CD4-positive, alpha-beta T cell (primary cell): ENCODE measurements around the gene SHISA7. TPM values are rescaled to one million over a fixed set of nuclear protein-coding genes. Genes with fewer than 3 reads are reported as not detected.

Experiments
- ATAC-seq: fragments of 200-7000 bp; cut with Tn5 transposase; one replicate; pipeline ENCODE4 v1.10.0; 2022; ENCODE audit warnings: mild to moderate bottlenecking; ENCODE audit not compliant: poor library complexity
- CTCF ChIA-PET: fragments of 350-600 bp; sonication (Branson Sonifier 250); formaldehyde crosslinking; loops from one replicate; lab custom pipeline; 2021; ENCODE audit warnings: antibody characterized with exemption, inconsistent platforms; lab: Charles Lee
- POLR2A ChIA-PET: fragments of 350-600 bp; sonication (Branson Sonifier 250); formaldehyde crosslinking; loops from one replicate; lab custom pipeline; 2021; ENCODE audit warnings: antibody characterized with exemption, inconsistent platforms; lab: Charles Lee
- DNase-seq, 14 experiments: peaks; one replicate each; pipeline ENCODE4 v3.0.0-alpha.2; 2013 to 2020; ENCODE audit warnings: mixed read lengths in 2 of 14
- H3K27ac ChIP-seq, 2 donors: one replicate each; pipeline versions ENCODE4 v1.5.1 to v1.7.0; 2013; ENCODE audit warnings: low read length in 2 of 2, low read depth in 1 of 2, mild to moderate bottlenecking in 1 of 2
- H3K27me3 ChIP-seq, 2 experiments: 1 replicate in 1 of 2; 2 replicates in 1 of 2; pipeline versions ENCODE4 v1.6.1 to v1.7.0; 2013; ENCODE audit warnings: low read length in 2 of 2, control low read depth in 1 of 2, mild to moderate bottlenecking in 1 of 2, moderate library complexity in 1 of 2; ENCODE audit not compliant: insufficient read depth in 2 of 2, control insufficient read depth in 1 of 2
- H3K36me3 ChIP-seq: one replicate; pipeline ENCODE4 v1.6.1; 2013; ENCODE audit warnings: low read length, control low read depth; ENCODE audit not compliant: insufficient read depth
- H3K4me1 ChIP-seq: one replicate; pipeline ENCODE4 v1.6.1; 2013; ENCODE audit warnings: low read length, control low read depth; ENCODE audit not compliant: insufficient read depth
- H3K4me3 ChIP-seq: one replicate; pipeline ENCODE4 v1.5.1; 2013; ENCODE audit warnings: mild to moderate bottlenecking, low read length, moderate library complexity
- H3K9me3 ChIP-seq, 2 experiments: 1 replicate in 1 of 2; 2 replicates in 1 of 2; pipeline versions ENCODE4 v1.6.1 to v1.7.0; 2013; ENCODE audit warnings: low read length in 2 of 2, mild to moderate bottlenecking in 2 of 2, control low read depth in 1 of 2, moderate library complexity in 1 of 2; ENCODE audit not compliant: control insufficient read depth in 1 of 2, insufficient read depth in 1 of 2
- H3K27ac Mint-ChIP-seq: one replicate; pipeline ENCODE4 v1.8.0; 2020; ENCODE audit warnings: mixed read lengths
- H3K27me3 Mint-ChIP-seq: one replicate; pipeline ENCODE4 v1.8.0; 2021; ENCODE audit warnings: mixed read lengths
- H3K36me3 Mint-ChIP-seq: one replicate; pipeline ENCODE4 v1.8.0; 2021; ENCODE audit warnings: low read depth, mixed read lengths
- H3K4me1 Mint-ChIP-seq: one replicate; pipeline ENCODE4 v1.8.0; 2021; ENCODE audit warnings: low read depth, mixed read lengths
- H3K4me3 Mint-ChIP-seq: one replicate; pipeline ENCODE4 v1.8.0; 2020; ENCODE audit warnings: mild to moderate bottlenecking, mixed read lengths
- H3K9me3 Mint-ChIP-seq: one replicate; pipeline ENCODE4 v1.8.0; 2020; ENCODE audit warnings: mixed read lengths
- CTCF ChIP-seq: fragments of 200-600 bp; IDR thresholded peaks from one replicate; pipeline ENCODE4 v1.8.0; 2022; ENCODE audit warnings: antibody characterized with exemption, mild to moderate bottlenecking
- intact Hi-C, 2 experiments: fragments of 100-400 bp; cut with DNase I in 1 of 2; cut with micrococcal nuclease in 1 of 2; formaldehyde crosslinking; loops; one replicate each; pipeline versions ENCODE4 v1.15.1 to v1.9.0; 2023 to 2025; cut with DNase I, micrococcal nuclease
- total RNA-seq, 174 experiments: library from RNA in 2 of 174; stranded (reverse) in 2 of 174; gene quantifications; one replicate each; pipeline ENCODE4 v1.2.3 and lab custom pipeline; 2021 to 2026

The SHISA7 gene
- total RNA-seq, 2 experiments from 2014 or later, result not detected

- DNase-seq, result no peak
- no peaks in the 10 kb centered on the region for H3K9me3 Mint-ChIP-seq
- CTCF ChIA-PET, result no interaction called here
- H3K4me3 ChIP-seq, result no peak overlapping the region
- ATAC-seq, result no peak
- H3K4me3 Mint-ChIP-seq, result no peak overlapping the region
- POLR2A ChIA-PET, result no interaction called here
- no peak overlapping the region for H3K27ac Mint-ChIP-seq
- intact Hi-C loops, result no loop called here
- H3K27me3 Mint-ChIP-seq, result peaks cover 39% of the 10 kb centered on the region
- no peaks in the 10 kb centered on the region for H3K36me3 Mint-ChIP-seq
- no peak for TF ChIP-seq CTCF
- no peaks in the 10 kb centered on the region for H3K36me3 ChIP-seq
- H3K4me1 ChIP-seq, result no peaks in the 10 kb centered on the region
- H3K9me3 ChIP-seq, result peaks cover 0 to 18% of the 10 kb centered on the region in 2 experiments
- no peaks in the 10 kb centered on the region for H3K4me1 Mint-ChIP-seq
- H3K27me3 ChIP-seq, result peaks cover 41 to 59% of the 10 kb centered on the region in 2 experiments
- no peak overlapping the region for H3K27ac ChIP-seq
Measured at GRCh38 chr19:55431183-55431582, 11.9 kb downstream of the SHISA7 start.

GRCh38 chr19:55426042-55426441 is 17.1 kb downstream of the SHISA7 start:
- peaks cover 17 to 19% of the 10 kb centered on the region in 2 experiments for H3K27me3 ChIP-seq
- H3K27me3 Mint-ChIP-seq, result peaks cover 25% of the 10 kb centered on the region
- no peak overlapping the region for H3K27ac Mint-ChIP-seq
- peaks cover 11% of the 10 kb centered on the region for H3K4me1 Mint-ChIP-seq
- no peaks in the 10 kb centered on the region for H3K36me3 Mint-ChIP-seq
- H3K9me3 ChIP-seq, result peaks cover 0 to 4% of the 10 kb centered on the region in 2 experiments
- ChIA-PET CTCF (no interaction called here), POLR2A (interaction anchor here (0.7 kb wide), 1 partner anchor 8 kb away, joined by 3 read pairs; no protein-coding TSS in a partner anchor)
- H3K4me1 ChIP-seq, result peaks cover 13% of the 10 kb centered on the region
- intact Hi-C loops, result no loop called here
- H3K27ac ChIP-seq, result no peak overlapping the region
- no peak overlapping the region for H3K4me3 Mint-ChIP-seq
- H3K36me3 ChIP-seq, result no peaks in the 10 kb centered on the region
- TF ChIP-seq CTCF, result no peak
- ATAC-seq (no peak), DNase-seq (no peak)
- H3K4me3 ChIP-seq, result no peak overlapping the region
- no peaks in the 10 kb centered on the region for H3K9me3 Mint-ChIP-seq

GRCh38 chr19:55424518-55424917 is 18.6 kb downstream of the SHISA7 start:
- H3K4me1 Mint-ChIP-seq, result peaks cover 22% of the 10 kb centered on the region
- H3K4me1 ChIP-seq, result peaks cover 23% of the 10 kb centered on the region
- H3K4me3 Mint-ChIP-seq, result no peak overlapping the region
- H3K9me3 Mint-ChIP-seq, result no peaks in the 10 kb centered on the region
- H3K27ac ChIP-seq, result no peak overlapping the region
- H3K27me3 ChIP-seq, result peaks cover 7 to 8% of the 10 kb centered on the region in 2 experiments
- peaks cover 11% of the 10 kb centered on the region for H3K27me3 Mint-ChIP-seq
- peaks cover 0 to 4% of the 10 kb centered on the region in 2 experiments for H3K9me3 ChIP-seq
- H3K27ac Mint-ChIP-seq, result no peak overlapping the region
- no peak for TF ChIP-seq CTCF
- CTCF ChIA-PET, result no interaction called here
- H3K36me3 Mint-ChIP-seq, result no peaks in the 10 kb centered on the region
- DNase-seq (no peak), ATAC-seq (no peak)
- H3K36me3 ChIP-seq, result no peaks in the 10 kb centered on the region
- intact Hi-C loops, result no loop called here
- no peak overlapping the region for H3K4me3 ChIP-seq
- POLR2A ChIA-PET, result no interaction called here
